ENCODE data around the gene COMMD10.
"Not testable (repeated sequence)": the region's sequence is repeated elsewhere in the genome, so short reads cannot be mapped to it uniquely, and the experiment has no call there.

Gene COMMD10

GRCh38 chr5:116098998-116099397, 14.2 kb downstream of the COMMD10 start:
- DNase-seq (ENCODE audit: low read depth): no peak

GRCh38 chr5:116104941-116105340, 20.1 kb downstream of the COMMD10 start:
- not testable (repeated sequence) for DNase-seq (ENCODE audit: low read depth)

GRCh38 chr5:116115163-116115562, 30.3 kb downstream of the COMMD10 start:
- no peak for DNase-seq (ENCODE audit: low read depth)

- DNase-seq (ENCODE audit: low read depth): no peak
Observed at GRCh38 chr5:116130471-116130870, 45.6 kb downstream of the COMMD10 start.

GRCh38 chr5:116130976-116131375, 46.2 kb downstream of the COMMD10 start:
- no peak for DNase-seq (ENCODE audit: low read depth)

GRCh38 chr5:116133281-116133680, 48.5 kb downstream of the COMMD10 start:
- DNase-seq (ENCODE audit: low read depth): no peak

- DNase-seq (ENCODE audit: low read depth): no peak
Observed at GRCh38 chr5:116135344-116135743, 50.5 kb downstream of the COMMD10 start.

GRCh38 chr5:116137544-116138378, 52.9 kb downstream of the COMMD10 start:
- DNase-seq (ENCODE audit: low read depth): no peak

GRCh38 chr5:116142495-116142894, 57.7 kb downstream of the COMMD10 start:
- no peak for DNase-seq (ENCODE audit: low read depth)

- DNase-seq (ENCODE audit: low read depth): no peak
Observed at GRCh38 chr5:116144103-116144502, 59.3 kb downstream of the COMMD10 start.

- DNase-seq (ENCODE audit: low read depth): no peak
Observed at GRCh38 chr5:116144991-116145390, 60.2 kb downstream of the COMMD10 start.

- no peak for DNase-seq (ENCODE audit: low read depth)
Observed at GRCh38 chr5:116145416-116145815, 60.6 kb downstream of the COMMD10 start.

- DNase-seq (ENCODE audit: low read depth): no peak
Observed at GRCh38 chr5:116152169-116152568, 67.3 kb downstream of the COMMD10 start.

GRCh38 chr5:116153687-116154174, 68.9 kb downstream of the COMMD10 start:
- no peak for DNase-seq (ENCODE audit: low read depth)

GRCh38 chr5:116154252-116154651, 69.4 kb downstream of the COMMD10 start:
- DNase-seq (ENCODE audit: low read depth): no peak

GRCh38 chr5:116154931-116155330, 70.1 kb downstream of the COMMD10 start:
- DNase-seq (ENCODE audit: low read depth): no peak

GRCh38 chr5:116157902-116158301, 73.1 kb downstream of the COMMD10 start:
- DNase-seq (ENCODE audit: low read depth): no peak

GRCh38 chr5:116159006-116159405, 74.2 kb downstream of the COMMD10 start:
- no peak for DNase-seq (ENCODE audit: low read depth)

- no peak for DNase-seq (ENCODE audit: low read depth)
Observed at GRCh38 chr5:116174111-116174510, 89.3 kb downstream of the COMMD10 start.

- DNase-seq (ENCODE audit: low read depth): no peak
Observed at GRCh38 chr5:116176121-116176520, 91.3 kb downstream of the COMMD10 start.

- no peak for DNase-seq (ENCODE audit: low read depth)
Observed at GRCh38 chr5:116178925-116179324, 94.1 kb downstream of the COMMD10 start.

GRCh38 chr5:116209166-116209565, 124.3 kb downstream of the COMMD10 start:
- DNase-seq (ENCODE audit: low read depth): no peak

- no peak for DNase-seq (ENCODE audit: low read depth)
Observed at GRCh38 chr5:116212225-116212624, 127.4 kb downstream of the COMMD10 start.

GRCh38 chr5:116216246-116216645, 131.4 kb downstream of the COMMD10 start:
- DNase-seq (ENCODE audit: low read depth): no peak

Measured in activated T-helper 9 cell treated with anti-CD3 and anti-CD28 coated beads, Interleukin-2, amount 50 U/mL, for 16 hours (primary cell).